ENCODE results near the gene SLC38A8.

DNA sequence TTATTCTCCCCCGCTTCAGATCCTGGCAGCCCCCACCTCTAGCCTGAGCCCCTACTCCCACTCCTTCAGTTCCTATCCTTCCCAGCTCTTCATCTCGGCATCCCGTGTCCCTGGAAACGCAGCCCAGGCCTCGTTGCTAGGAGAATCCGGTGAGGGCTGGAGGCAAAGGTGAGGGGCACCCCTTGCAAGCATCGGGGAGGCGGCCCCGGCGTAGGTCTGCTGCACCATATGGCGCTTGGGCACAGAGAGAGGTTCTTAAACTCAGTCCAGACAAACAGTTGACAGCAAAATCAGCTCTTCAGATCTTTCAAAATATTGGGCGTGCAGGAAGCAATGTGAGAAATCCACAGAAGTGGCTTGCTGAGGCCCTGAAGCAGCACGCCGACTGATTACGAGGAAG, 15.0 kb downstream of the SLC38A8 start:
- no peak for TF ChIP-seq RAD21 (IDR thresholded peaks at IDR 0.05; ENCODE audit: low read depth)
- TF ChIP-seq CREB1 (IDR thresholded peaks at IDR 0.05; ENCODE audit: low read depth), result no peak
- no peak for TF ChIP-seq NFIC (IDR thresholded peaks at IDR 0.05)
